ENCODE results near the gene PTCH1. TPM values are rescaled to one million over a fixed set of nuclear protein-coding genes. Genes with fewer than 3 reads are reported as not detected.

PTCH1 gene
- total and polyA plus RNA-seq, 2 donors (not counting 1 experiment from before 2014, with no cell fraction given): 3.3 to 20.1 TPM

GRCh38 chr9:95522871-95523370, 6.2 kb upstream of the PTCH1 start:
- H3K36me3 ChIP-seq (ENCODE audit: control insufficient read depth, insufficient read depth, low read length): no peaks in the 10 kb centered on the region
- no peak overlapping the region for H3K4me2 ChIP-seq (ENCODE audit: extremely low read depth, insufficient read depth, low read length)
- no peak overlapping the region for H3K4me3 ChIP-seq (replicated peaks in 1 of 4; ENCODE audit: control extremely low read depth in 1 of 4, insufficient read depth in 1 of 4, low read depth in 3 of 4, low read length in 4 of 4)
- no peaks in the 10 kb centered on the region for H4K20me1 ChIP-seq (ENCODE audit: control insufficient read depth, extremely low read depth, insufficient read depth, low read length)
- no peaks in the 10 kb centered on the region for H3K4me1 ChIP-seq (ENCODE audit: control insufficient read depth, extremely low read depth, insufficient read depth, low read length)
- H3K9me3 ChIP-seq (ENCODE audit: control insufficient read depth, insufficient read depth, low read depth, low read length): no peaks in the 10 kb centered on the region
- no peaks in the 10 kb centered on the region for H3K79me2 ChIP-seq (ENCODE audit: control insufficient read depth, insufficient read depth, low read length)
- no peak overlapping the region for H3K9ac ChIP-seq (ENCODE audit: insufficient read depth, low read length)
- peaks cover 5% of the 10 kb centered on the region for H3K27me3 ChIP-seq (ENCODE audit: control insufficient read depth, insufficient read depth, low read length)
- no peak overlapping the region for H3K27ac ChIP-seq (ENCODE audit: insufficient read depth, low read length)
- DNase-seq (ENCODE audit: low read depth in 2 of 2): no peak
- TF ChIP-seq CTCF (conservative IDR thresholded peaks at IDR 0.05 in 1 of 2, IDR thresholded peaks at IDR 0.05 in 1 of 2; ENCODE audit: low read depth in 1 of 2, low read length in 2 of 2): no peak
- no peak for TF ChIP-seq EZH2 (IDR thresholded peaks at IDR 0.05; ENCODE audit: low read length, missing control alignments)
- H2AFZ ChIP-seq (ENCODE audit: low read length): no peak overlapping the region

GRCh38 chr9:95521699-95522098, 4.9 kb upstream of the PTCH1 start:
- Histone ChIP-seq H3K27me3 (ENCODE audit: control insufficient read depth, insufficient read depth, low read length) (peaks cover 5% of the 10 kb centered on the region), H3K36me3 (ENCODE audit: control insufficient read depth, insufficient read depth, low read length) (no peaks in the 10 kb centered on the region), H3K4me1 (ENCODE audit: control insufficient read depth, extremely low read depth, insufficient read depth, low read length) (no peaks in the 10 kb centered on the region), H3K79me2 (ENCODE audit: control insufficient read depth, insufficient read depth, low read length) (no peaks in the 10 kb centered on the region), H3K9me3 (ENCODE audit: control insufficient read depth, insufficient read depth, low read depth, low read length) (no peaks in the 10 kb centered on the region), H3K27ac (ENCODE audit: insufficient read depth, low read length) (no peak overlapping the region), H4K20me1 (ENCODE audit: control insufficient read depth, extremely low read depth, insufficient read depth, low read length) (no peaks in the 10 kb centered on the region), H3K9ac (ENCODE audit: insufficient read depth, low read length) (no peak overlapping the region), H3K4me2 (ENCODE audit: extremely low read depth, insufficient read depth, low read length) (no peak overlapping the region), H2AFZ (ENCODE audit: low read length) (no peak overlapping the region), H3K4me3 (replicated peaks in 1 of 4; ENCODE audit: control extremely low read depth in 1 of 4, insufficient read depth in 1 of 4, low read depth in 3 of 4, low read length in 4 of 4) (no peak overlapping the region)
- no peak for TF ChIP-seq EZH2 (IDR thresholded peaks at IDR 0.05; ENCODE audit: low read length, missing control alignments)
- no peak for TF ChIP-seq CTCF (conservative IDR thresholded peaks at IDR 0.05 in 1 of 2, IDR thresholded peaks at IDR 0.05 in 1 of 2; ENCODE audit: low read depth in 1 of 2, low read length in 2 of 2)
- DNase-seq (ENCODE audit: low read depth in 2 of 2): no peak

- Histone ChIP-seq H3K4me2 (ENCODE audit: extremely low read depth, insufficient read depth, low read length) (no peak overlapping the region), H3K79me2 (ENCODE audit: control insufficient read depth, insufficient read depth, low read length) (no peaks in the 10 kb centered on the region), H3K4me1 (ENCODE audit: control insufficient read depth, extremely low read depth, insufficient read depth, low read length) (peaks cover under 1% of the 10 kb centered on the region), H4K20me1 (ENCODE audit: control insufficient read depth, extremely low read depth, insufficient read depth, low read length) (no peaks in the 10 kb centered on the region), H3K4me3 (replicated peaks in 1 of 4; ENCODE audit: control extremely low read depth in 1 of 4, insufficient read depth in 1 of 4, low read depth in 3 of 4, low read length in 4 of 4) (peak overlapping the region in 2 of 4 experiments; percentile 65 to 74), H3K36me3 (ENCODE audit: control insufficient read depth, insufficient read depth, low read length) (no peaks in the 10 kb centered on the region), H3K27me3 (ENCODE audit: control insufficient read depth, insufficient read depth, low read length) (peaks cover 5% of the 10 kb centered on the region), H3K9me3 (ENCODE audit: control insufficient read depth, insufficient read depth, low read depth, low read length) (no peaks in the 10 kb centered on the region), H2AFZ (ENCODE audit: low read length) (no peak overlapping the region), H3K27ac (ENCODE audit: insufficient read depth, low read length) (no peak overlapping the region), H3K9ac (ENCODE audit: insufficient read depth, low read length) (no peak overlapping the region)
- no peak for TF ChIP-seq CTCF (conservative IDR thresholded peaks at IDR 0.05 in 1 of 2, IDR thresholded peaks at IDR 0.05 in 1 of 2; ENCODE audit: low read depth in 1 of 2, low read length in 2 of 2)
- no peak for TF ChIP-seq EZH2 (IDR thresholded peaks at IDR 0.05; ENCODE audit: low read length, missing control alignments)
- DNase-seq (ENCODE audit: low read depth in 2 of 2): no peak
Observed at GRCh38 chr9:95517559-95518425, 1.0 kb upstream of the PTCH1 start.

Measured in fibroblast of lung (primary cell).